ENCODE measurements around the gene NOVA1.

The NOVA1 gene

GRCh38 chr14:26517771-26518170 lies 80.1 kb downstream of the NOVA1 start:
- TF ChIP-seq CTCF (IDR thresholded peaks at IDR 0.05; ENCODE audit: insufficient read depth, missing control alignments): no peak
- DNase-seq (ENCODE audit: insufficient read length, low spot score) (no peak), FAIRE-seq (no peak)

GRCh38 chr14:26500028-26500427 lies 97.8 kb downstream of the NOVA1 start:
- DNase-seq (ENCODE audit: insufficient read length, low spot score) (no peak), FAIRE-seq (no peak)
- no peak for TF ChIP-seq CTCF (IDR thresholded peaks at IDR 0.05; ENCODE audit: insufficient read depth, missing control alignments)

GRCh38 chr14:26499546-26499945 lies 98.3 kb downstream of the NOVA1 start:
- no peak for TF ChIP-seq CTCF (IDR thresholded peaks at IDR 0.05; ENCODE audit: insufficient read depth, missing control alignments)
- FAIRE-seq (no peak), DNase-seq (ENCODE audit: insufficient read length, low spot score) (no peak)

GRCh38 chr14:26486922-26487321 lies 110.9 kb downstream of the NOVA1 start:
- no peak for TF ChIP-seq CTCF (IDR thresholded peaks at IDR 0.05; ENCODE audit: insufficient read depth, missing control alignments)
- DNase-seq (ENCODE audit: insufficient read length, low spot score): no peak
- no peak for FAIRE-seq

DNA sequence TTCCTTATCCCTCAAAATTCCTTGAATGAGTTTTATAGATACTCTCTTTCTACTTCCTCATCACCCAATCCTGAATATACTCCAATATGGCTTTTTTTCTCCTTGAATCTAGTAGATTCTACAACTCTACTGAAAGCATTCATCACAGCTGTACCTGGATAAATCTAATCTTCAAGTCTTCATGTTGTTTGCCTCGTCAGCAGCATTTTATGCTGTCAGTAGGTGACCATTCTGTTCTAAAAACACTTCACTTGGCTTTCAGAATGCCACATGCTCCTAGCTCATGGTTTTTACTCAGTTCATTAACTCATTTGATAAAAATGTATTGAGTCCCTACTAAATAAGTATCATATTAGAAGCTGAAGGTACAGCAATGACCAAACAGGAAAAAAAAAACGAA lies 113.3 kb downstream of the NOVA1 start:
- DNase-seq (ENCODE audit: insufficient read length, low spot score) (no peak), FAIRE-seq (no peak)
- TF ChIP-seq CTCF (IDR thresholded peaks at IDR 0.05; ENCODE audit: insufficient read depth, missing control alignments): no peak

- no peak for FAIRE-seq
- TF ChIP-seq CTCF (IDR thresholded peaks at IDR 0.05; ENCODE audit: insufficient read depth, missing control alignments): no peak
These were observed 118.9 kb downstream of the NOVA1 start for GRCh38 chr14:26478967-26479366.

GRCh38 chr14:26466862-26467261 lies 131.0 kb downstream of the NOVA1 start:
- no peak for FAIRE-seq
- no peak for TF ChIP-seq CTCF (IDR thresholded peaks at IDR 0.05; ENCODE audit: insufficient read depth, missing control alignments)
- DNase-seq (ENCODE audit: insufficient read length, low spot score): no peak

More at GRCh38 chr14:26478967-26479366, 118.9 kb downstream of the NOVA1 start:
- DNase-seq (ENCODE audit: insufficient read length, low spot score): no peak
